ENCODE data around the gene LRRFIP2. TPM values are rescaled to one million over a fixed set of nuclear protein-coding genes. Genes with fewer than 3 reads are reported as not detected.
"Not testable (repeated sequence)": the region's sequence is repeated elsewhere in the genome, so short reads cannot be mapped to it uniquely, and the experiment has no call there.

Gene LRRFIP2
- total RNA-seq = 10 to 100 TPM; 27.8 to 29.0 TPM

GRCh38 chr3:37174532-37175126 is at the start of gene LRRFIP2:
Gene LRRFIP2, minus strand, starts transcription at chr3:37174582. Its CDS starts 25,599 bp downstream, at chr3:37148983.
- H3K4me1 Mint-ChIP-seq = peaks cover 39% of the 10 kb centered on the region
- no peak for DNase-seq
- no peaks in the 10 kb centered on the region for H3K27me3 Mint-ChIP-seq
- no peak for ATAC-seq (ENCODE audit: low read depth)
- no peaks in the 10 kb centered on the region for H3K9me3 Mint-ChIP-seq
- POLR2A ChIA-PET = no interaction called here
- peaks cover 5% of the 10 kb centered on the region for H3K36me3 Mint-ChIP-seq
- H3K4me3 Mint-ChIP-seq = peak within 1 kb of the TSS; percentile 95
- peak within 1 kb of the TSS; percentile 56 for H3K27ac Mint-ChIP-seq

DNA sequence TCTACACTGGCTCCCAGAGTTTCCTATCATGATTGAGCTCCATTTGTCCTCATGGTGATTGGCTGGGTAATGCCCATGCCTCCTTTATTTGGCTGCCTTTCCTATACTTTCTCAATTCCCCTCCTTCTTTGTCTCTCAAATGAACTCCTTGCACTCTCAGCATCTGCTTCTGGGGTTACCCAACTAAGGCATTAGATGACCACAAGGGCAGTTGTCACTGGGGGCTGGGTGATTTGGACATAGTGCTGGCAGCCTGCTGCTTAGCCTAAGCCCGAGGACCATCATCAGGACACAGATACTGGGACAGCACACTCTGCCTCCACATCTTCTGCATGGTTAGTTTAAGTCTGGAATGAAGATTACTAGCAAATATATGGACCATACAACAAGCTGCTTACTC is 49.2 kb upstream of the LRRFIP2 start:
- POLR2A ChIA-PET = no interaction called here
- DNase-seq (no peak), ATAC-seq (ENCODE audit: low read depth) (no peak)
- Mint-ChIP-seq H3K27me3 (peaks cover 17% of the 10 kb centered on the region), H3K27ac (no peak overlapping the region), H3K9me3 (no peaks in the 10 kb centered on the region), H3K36me3 (no peaks in the 10 kb centered on the region), H3K4me1 (peaks cover 12% of the 10 kb centered on the region), H3K4me3 (no peak overlapping the region)

DNA sequence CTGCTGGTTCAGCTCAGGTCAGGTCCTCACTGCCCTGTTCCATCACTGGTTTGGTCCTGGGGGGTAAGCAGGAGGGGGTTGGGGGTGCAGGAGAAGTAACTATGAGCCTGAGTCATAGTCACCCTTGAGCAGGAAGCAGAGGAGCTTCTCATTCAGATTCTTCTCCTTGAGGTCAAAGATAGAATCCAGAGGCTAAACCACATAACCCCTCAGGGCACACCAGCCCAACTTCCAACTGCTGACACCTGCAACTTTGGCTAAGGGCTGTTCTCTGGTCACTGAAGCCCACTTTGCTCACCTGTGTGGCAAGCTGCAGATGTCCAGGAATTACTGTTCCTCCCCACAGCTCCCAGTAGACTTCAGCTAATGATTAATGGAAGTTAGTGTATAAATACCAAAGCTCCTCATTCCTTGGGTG is 48.8 kb upstream of the LRRFIP2 start:
- DNase-seq = no peak
- H3K27ac Mint-ChIP-seq = no peak overlapping the region
- H3K4me1 Mint-ChIP-seq = peaks cover 12% of the 10 kb centered on the region
- H3K4me3 Mint-ChIP-seq = no peak overlapping the region
- H3K36me3 Mint-ChIP-seq = no peaks in the 10 kb centered on the region
- POLR2A ChIA-PET = no interaction called here
- H3K27me3 Mint-ChIP-seq = peaks cover 17% of the 10 kb centered on the region
- ATAC-seq (ENCODE audit: low read depth) = peak; percentile 7
- H3K9me3 Mint-ChIP-seq = no peaks in the 10 kb centered on the region

GRCh38 chr3:37222542-37222941 is 48.2 kb upstream of the LRRFIP2 start:
- H3K4me3 Mint-ChIP-seq; H3K9me3 Mint-ChIP-seq; ATAC-seq (ENCODE audit: low read depth); DNase-seq; POLR2A ChIA-PET; H3K27ac Mint-ChIP-seq; H3K36me3 Mint-ChIP-seq: not testable (repeated sequence)
- peaks cover 12% of the 10 kb centered on the region for H3K27me3 Mint-ChIP-seq
- H3K4me1 Mint-ChIP-seq = peaks cover 10% of the 10 kb centered on the region

- ATAC-seq (ENCODE audit: low read depth) = no peak
These were observed 47.0 kb upstream of the LRRFIP2 start for GRCh38 chr3:37221407-37221806.

DNA sequence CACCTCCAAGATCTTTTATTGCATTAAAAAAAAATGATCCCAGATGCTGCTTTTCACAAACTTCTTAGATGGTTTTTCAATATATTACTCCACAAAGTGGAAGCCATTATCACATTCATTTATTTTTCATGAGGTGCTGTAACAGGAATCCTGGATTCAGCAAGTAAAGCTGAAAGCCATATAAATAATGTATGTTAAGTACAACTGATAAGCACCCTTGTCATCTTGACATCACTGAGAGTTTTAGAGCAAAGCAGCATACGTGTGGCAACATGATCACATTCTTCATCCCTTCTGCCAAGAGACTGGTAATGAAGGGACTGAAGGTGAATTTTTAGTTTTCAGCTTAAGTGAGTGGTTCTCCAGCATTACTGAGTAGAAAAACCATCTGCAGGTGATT is 44.9 kb upstream of the LRRFIP2 start:
- Mint-ChIP-seq H3K4me3 (no peak overlapping the region), H3K27ac (no peak overlapping the region), H3K36me3 (no peaks in the 10 kb centered on the region), H3K27me3 (peaks cover 11% of the 10 kb centered on the region), H3K4me1 (peaks cover 13% of the 10 kb centered on the region), H3K9me3 (no peaks in the 10 kb centered on the region)
- ATAC-seq (ENCODE audit: low read depth) (no peak), DNase-seq (no peak)
- POLR2A ChIA-PET = no interaction called here

More at GRCh38 chr3:37221407-37221806, 47.0 kb upstream of the LRRFIP2 start:
- peaks cover 11% of the 10 kb centered on the region for H3K27me3 Mint-ChIP-seq
- peaks cover 13% of the 10 kb centered on the region for H3K4me1 Mint-ChIP-seq
- H3K27ac Mint-ChIP-seq = no peak overlapping the region
- H3K9me3 Mint-ChIP-seq = no peaks in the 10 kb centered on the region
- POLR2A ChIA-PET = no interaction called here
- DNase-seq = no peak
- no peaks in the 10 kb centered on the region for H3K36me3 Mint-ChIP-seq
- no peak overlapping the region for H3K4me3 Mint-ChIP-seq

GRCh38 chr3:37218206-37218605 is 43.8 kb upstream of the LRRFIP2 start:
- peaks cover 11% of the 10 kb centered on the region for H3K27me3 Mint-ChIP-seq
- H3K9me3 Mint-ChIP-seq = no peaks in the 10 kb centered on the region
- ATAC-seq (ENCODE audit: low read depth) = no peak
- POLR2A ChIA-PET = no interaction called here
- peaks cover 13% of the 10 kb centered on the region for H3K4me1 Mint-ChIP-seq
- H3K27ac Mint-ChIP-seq = no peak overlapping the region
- DNase-seq = no peak
- H3K36me3 Mint-ChIP-seq = no peaks in the 10 kb centered on the region
- no peak overlapping the region for H3K4me3 Mint-ChIP-seq

DNA sequence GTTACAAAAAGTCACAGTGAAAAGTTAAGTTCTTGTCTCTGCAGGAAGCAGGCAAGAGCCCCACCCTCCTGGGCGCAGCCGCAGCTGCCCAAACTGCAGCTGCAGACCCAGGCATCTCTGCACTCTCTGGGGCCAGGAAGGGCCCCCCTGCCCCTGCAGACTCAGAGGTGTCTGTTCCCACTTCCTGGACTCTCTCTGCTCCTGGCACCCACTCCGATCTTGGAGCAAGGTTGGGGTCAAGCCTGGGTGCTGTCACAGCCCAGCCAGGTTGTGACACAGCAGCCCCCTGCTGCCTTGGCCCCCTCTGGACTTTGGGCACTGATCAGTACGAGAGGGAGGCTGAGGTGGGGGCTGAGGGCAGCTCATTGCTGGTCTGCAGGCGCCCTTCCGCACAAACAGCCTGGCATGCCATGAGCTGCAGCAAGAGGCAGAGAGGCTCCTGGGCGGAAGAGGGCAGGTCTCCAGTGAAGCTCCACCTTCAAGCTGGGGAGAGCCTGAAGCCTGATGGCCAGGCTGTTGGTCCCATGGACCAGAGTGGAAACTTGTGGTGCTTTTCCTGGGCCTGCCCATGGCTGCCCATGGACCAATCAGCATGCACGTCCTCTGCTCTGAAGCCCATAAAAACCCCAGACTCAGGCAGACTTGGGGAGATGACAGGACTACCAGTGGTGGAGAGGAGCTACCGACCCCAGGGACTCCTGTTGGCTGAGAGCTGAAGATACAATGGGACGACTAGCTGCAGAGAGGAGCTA is 42.9 kb upstream of the LRRFIP2 start:
- H3K4me1 Mint-ChIP-seq = peaks cover 9% of the 10 kb centered on the region
- H3K27me3 Mint-ChIP-seq = peaks cover 4% of the 10 kb centered on the region
- no peak for DNase-seq
- H3K9me3 Mint-ChIP-seq = no peaks in the 10 kb centered on the region
- no peak overlapping the region for H3K4me3 Mint-ChIP-seq
- no peaks in the 10 kb centered on the region for H3K36me3 Mint-ChIP-seq
- ATAC-seq (ENCODE audit: low read depth) = no peak
- no peak overlapping the region for H3K27ac Mint-ChIP-seq
- POLR2A ChIA-PET = no interaction called here

- Mint-ChIP-seq H3K4me3 (no peak overlapping the region), H3K27me3 (peaks cover 4% of the 10 kb centered on the region), H3K4me1 (peaks cover 9% of the 10 kb centered on the region), H3K9me3 (no peaks in the 10 kb centered on the region), H3K36me3 (no peaks in the 10 kb centered on the region), H3K27ac (no peak overlapping the region)
- POLR2A ChIA-PET = no interaction called here
- ATAC-seq (ENCODE audit: low read depth) = no peak
- no peak for DNase-seq
These were observed 42.3 kb upstream of the LRRFIP2 start for GRCh38 chr3:37216597-37217097.

GRCh38 chr3:37214076-37214475 is 39.7 kb upstream of the LRRFIP2 start:
- H3K4me1 Mint-ChIP-seq = peaks cover 7% of the 10 kb centered on the region
- H3K9me3 Mint-ChIP-seq = no peaks in the 10 kb centered on the region
- H3K27ac Mint-ChIP-seq = no peak overlapping the region
- ATAC-seq (ENCODE audit: low read depth) (no peak), DNase-seq (no peak)
- no peaks in the 10 kb centered on the region for H3K36me3 Mint-ChIP-seq
- no peaks in the 10 kb centered on the region for H3K27me3 Mint-ChIP-seq
- H3K4me3 Mint-ChIP-seq = no peak overlapping the region
- POLR2A ChIA-PET = no interaction called here

DNA sequence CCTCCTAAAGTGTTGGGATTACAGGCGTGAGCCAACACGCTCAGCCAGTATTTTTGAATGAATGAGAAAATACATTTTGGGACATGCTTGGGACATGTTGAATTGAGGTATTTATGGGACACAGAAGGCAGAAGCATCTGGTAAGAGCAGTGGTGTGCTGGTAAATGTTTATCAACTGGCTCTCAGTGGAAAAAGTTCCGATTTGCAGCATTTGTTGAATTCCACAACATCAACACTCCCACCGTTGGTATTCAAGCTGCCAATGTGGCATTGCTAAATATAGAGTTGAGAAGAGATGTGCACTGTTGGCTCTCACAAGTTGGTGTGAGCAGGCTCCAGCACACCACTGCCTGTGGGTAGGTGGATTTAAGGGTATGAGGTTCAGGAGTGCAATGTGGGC is 35.8 kb upstream of the LRRFIP2 start:
- Mint-ChIP-seq H3K27ac (no peak overlapping the region), H3K27me3 (peaks cover under 1% of the 10 kb centered on the region), H3K9me3 (no peaks in the 10 kb centered on the region), H3K4me3 (no peak overlapping the region), H3K36me3 (no peaks in the 10 kb centered on the region), H3K4me1 (no peaks in the 10 kb centered on the region)
- no peak for DNase-seq
- POLR2A ChIA-PET = no interaction called here
- no peak for ATAC-seq (ENCODE audit: low read depth)

DNA sequence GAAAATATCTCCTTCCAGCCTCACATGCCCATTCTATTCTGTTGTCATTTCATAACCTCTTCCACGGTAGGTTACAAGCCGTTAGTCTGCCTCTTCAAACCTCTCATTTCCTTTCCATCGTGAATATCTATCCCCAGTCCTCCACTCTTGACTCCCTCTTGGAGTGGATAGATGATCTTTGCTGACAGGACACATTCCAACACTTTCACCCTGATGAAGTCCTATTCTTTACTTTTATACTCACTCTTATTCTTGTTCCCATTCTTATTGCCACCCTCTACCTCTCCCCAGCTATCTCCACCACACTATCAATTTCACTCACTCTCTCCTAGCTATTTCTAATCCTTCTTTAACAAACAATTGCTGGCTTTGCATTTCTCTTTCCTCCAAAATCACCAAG is 34.2 kb upstream of the LRRFIP2 start:
- H3K4me1 Mint-ChIP-seq; POLR2A ChIA-PET; ATAC-seq (ENCODE audit: low read depth); H3K27ac Mint-ChIP-seq; DNase-seq; H3K27me3 Mint-ChIP-seq; H3K9me3 Mint-ChIP-seq; H3K4me3 Mint-ChIP-seq; H3K36me3 Mint-ChIP-seq: not testable (repeated sequence)

GRCh38 chr3:37208008-37208407 is 33.6 kb upstream of the LRRFIP2 start:
- H3K27ac Mint-ChIP-seq; POLR2A ChIA-PET; H3K4me1 Mint-ChIP-seq; H3K4me3 Mint-ChIP-seq; ATAC-seq (ENCODE audit: low read depth); H3K36me3 Mint-ChIP-seq; H3K27me3 Mint-ChIP-seq; DNase-seq; H3K9me3 Mint-ChIP-seq: not testable (repeated sequence)

GRCh38 chr3:37206041-37206440 is 31.7 kb upstream of the LRRFIP2 start:
- H3K36me3 Mint-ChIP-seq; POLR2A ChIA-PET; H3K4me3 Mint-ChIP-seq; DNase-seq; H3K27me3 Mint-ChIP-seq; H3K9me3 Mint-ChIP-seq; H3K4me1 Mint-ChIP-seq; H3K27ac Mint-ChIP-seq; ATAC-seq (ENCODE audit: low read depth): not testable (repeated sequence)
